Cortex of kidney (tissue), 1 donor: Measurements from ENCODE around the gene ZNF846.
"Not testable (repeated sequence)": the region's sequence is repeated elsewhere in the genome, so short reads cannot be mapped to it uniquely, and the experiment has no call there.

Experiments
- DNase-seq: peaks from one replicate; lab custom pipeline; 2025; lab: John Stamatoyannopoulos, UW

The ZNF846 gene

GRCh38 chr19:9768175-9769112 lies at the start of gene ZNF846:
Gene ZNF846, minus strand, starts transcription at chr19:9768738. Its CDS starts 3,788 bp downstream, at chr19:9764950.
- peak; percentile 48 for DNase-seq

DNA sequence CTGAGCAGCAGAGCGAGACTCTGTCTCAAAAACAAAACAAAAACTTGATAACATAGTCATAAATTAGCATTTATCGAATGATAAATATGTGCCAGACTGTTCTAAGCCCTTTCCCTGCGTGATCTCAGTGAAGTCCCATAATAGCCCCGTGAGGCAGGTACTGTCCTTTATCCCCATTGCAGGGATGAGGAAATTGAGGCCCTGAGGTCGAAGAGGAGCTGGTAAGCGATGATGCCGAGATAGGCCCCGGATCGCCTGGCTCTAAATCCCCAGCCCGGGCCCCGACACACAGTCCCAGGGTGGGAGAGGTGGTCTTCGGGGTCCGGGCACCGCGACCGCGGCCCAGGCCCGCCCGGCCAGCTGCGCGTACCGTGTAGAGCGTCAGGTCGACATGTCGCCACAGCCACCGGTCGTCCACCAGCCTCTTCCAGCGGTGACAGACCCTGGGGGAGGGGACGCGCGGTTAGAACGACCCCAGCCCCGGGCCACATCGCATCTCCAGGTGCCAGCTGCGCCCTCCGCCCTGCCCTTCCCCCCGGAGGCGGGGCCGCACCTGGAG lies 49.7 kb upstream of the ZNF846 start:
- DNase-seq = no peak

DNA sequence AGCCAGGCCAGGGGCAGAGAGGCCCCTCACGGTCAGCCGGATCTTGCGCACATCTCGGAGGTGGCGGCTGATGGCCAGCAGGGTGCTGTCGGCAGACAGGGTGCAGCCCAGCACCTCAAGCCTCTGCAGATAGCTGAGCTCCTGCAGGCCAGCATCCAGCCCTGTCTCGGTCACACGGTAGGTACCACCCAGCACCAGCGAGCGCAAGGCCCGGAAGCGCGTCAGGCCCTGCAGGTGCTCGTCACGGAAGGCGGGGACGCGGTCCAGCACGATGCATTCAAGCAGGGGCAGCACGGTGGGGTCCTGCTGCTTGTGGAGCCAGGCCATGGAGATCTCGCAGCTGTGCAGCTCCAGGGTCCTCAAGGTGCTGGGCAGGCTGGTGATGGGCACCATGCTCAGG lies 42.6 kb upstream of the ZNF846 start:
- DNase-seq = no peak

DNA sequence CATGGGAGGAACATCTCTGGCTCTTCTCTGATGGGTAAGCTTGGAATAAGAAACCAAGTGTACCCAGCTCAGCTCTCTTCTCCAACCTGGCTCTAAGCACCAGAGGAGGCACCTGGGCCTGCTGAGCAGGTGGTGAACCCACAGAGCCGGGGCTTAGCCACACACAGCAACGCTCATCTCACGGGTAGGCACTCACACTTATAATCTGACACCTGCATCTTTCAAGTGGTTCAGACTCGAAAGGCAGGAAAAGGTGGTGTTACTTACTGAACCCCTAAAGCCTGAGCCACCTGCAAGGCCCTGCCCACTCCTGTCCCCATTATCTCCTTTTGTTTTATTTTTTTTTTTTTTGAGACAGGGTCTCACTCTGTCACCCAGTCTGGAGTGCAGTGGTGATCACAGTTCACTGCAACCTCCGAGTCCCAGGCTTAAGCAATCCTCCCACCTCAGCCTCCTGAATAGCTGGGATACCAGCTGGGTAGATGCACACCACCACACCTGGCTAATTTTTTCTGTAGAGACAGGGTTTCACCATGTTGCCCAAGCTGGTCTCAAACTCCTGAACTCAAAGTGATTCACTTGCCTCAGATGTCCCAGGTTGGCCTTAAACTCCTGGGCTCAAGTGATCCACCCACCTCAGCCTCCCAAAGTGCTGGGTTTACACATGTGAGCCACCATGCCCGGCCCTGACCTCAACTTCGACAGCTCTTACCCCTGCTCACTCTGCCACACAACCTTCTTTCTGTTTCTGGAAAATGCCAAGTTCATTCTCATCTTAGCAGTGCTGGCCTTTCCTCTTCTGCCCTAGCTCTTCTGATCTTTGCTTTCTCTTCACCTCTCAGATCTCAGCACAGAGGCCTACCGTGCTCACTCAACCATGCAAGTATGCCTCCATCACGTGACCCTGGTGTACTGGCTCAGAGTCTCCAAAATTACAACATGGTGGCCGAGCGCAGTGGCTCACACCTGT lies 40.6 kb upstream of the ZNF846 start:
- no peak for DNase-seq

DNA sequence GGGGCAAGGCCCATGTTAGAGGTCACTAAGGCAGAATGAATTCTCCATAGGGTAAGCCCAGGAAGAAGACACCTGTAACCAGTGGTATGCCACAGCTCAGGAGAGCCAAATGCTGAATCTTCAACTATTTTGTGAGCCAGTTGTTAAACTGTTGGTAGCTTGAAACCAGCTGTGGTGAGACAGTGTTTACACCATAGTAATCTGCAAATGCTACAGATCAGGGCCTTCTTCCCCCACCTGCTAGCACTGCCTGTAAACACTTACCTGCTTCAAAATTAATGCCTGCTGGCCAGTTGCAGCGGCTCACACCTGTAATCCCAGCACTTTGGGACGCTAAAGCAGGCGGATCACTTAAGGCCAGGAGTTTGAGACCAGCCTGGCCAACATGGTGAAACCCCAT lies 38.3 kb upstream of the ZNF846 start:
- DNase-seq = no peak

- no peak for DNase-seq
These were observed 33.4 kb upstream of the ZNF846 start for GRCh38 chr19:9801976-9802375.

- no peak for DNase-seq
These were observed 30.6 kb upstream of the ZNF846 start for GRCh38 chr19:9799162-9799561.

- DNase-seq = no peak
These were observed 29.3 kb upstream of the ZNF846 start for GRCh38 chr19:9797871-9798270.

GRCh38 chr19:9796113-9796773 lies 27.7 kb upstream of the ZNF846 start:
- no peak for DNase-seq

- DNase-seq = no peak
These were observed 24.6 kb upstream of the ZNF846 start for GRCh38 chr19:9793071-9793591.

GRCh38 chr19:9792206-9793070 lies 23.9 kb upstream of the ZNF846 start:
- peak; percentile 45 for DNase-seq

- no peak for DNase-seq
These were observed 23.1 kb upstream of the ZNF846 start for GRCh38 chr19:9791552-9792205.

DNA sequence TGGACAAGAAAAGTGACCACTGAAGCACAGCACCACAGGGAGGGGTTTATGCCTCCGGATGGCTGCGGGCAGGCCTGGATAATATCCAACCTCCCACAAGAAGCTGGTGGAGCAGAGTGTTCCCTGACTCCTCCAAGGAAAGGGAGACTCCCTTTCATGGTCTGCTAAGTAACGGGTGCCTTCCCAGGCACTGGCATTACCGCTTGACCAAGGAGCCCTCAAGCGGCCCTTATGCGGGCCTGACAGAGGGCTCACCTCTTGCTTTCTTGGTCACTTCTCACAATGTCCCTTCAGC lies 22.5 kb upstream of the ZNF846 start:
- not testable (repeated sequence) for DNase-seq

DNA sequence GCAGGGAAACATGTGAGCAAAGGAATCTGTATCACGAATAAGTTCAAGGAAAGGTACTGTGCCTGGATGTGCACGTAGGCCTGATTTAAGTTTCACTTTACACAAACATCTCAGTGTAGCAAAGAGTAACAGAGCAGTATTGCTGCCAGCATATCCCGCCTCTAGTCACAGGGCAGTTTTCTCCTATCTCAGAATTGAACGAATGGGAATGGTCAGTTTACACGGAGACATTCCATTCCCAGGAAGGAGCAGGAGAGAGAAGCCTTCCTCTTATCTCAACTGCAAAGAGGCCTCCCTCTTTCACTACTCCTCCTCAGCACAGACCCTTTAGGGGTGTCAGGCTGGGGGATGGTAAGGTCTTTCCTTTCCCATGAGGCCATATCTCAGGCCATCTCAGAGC lies 21.0 kb upstream of the ZNF846 start:
- not testable (repeated sequence) for DNase-seq

GRCh38 chr19:9789066-9789465 lies 20.5 kb upstream of the ZNF846 start:
- no peak for DNase-seq

DNA sequence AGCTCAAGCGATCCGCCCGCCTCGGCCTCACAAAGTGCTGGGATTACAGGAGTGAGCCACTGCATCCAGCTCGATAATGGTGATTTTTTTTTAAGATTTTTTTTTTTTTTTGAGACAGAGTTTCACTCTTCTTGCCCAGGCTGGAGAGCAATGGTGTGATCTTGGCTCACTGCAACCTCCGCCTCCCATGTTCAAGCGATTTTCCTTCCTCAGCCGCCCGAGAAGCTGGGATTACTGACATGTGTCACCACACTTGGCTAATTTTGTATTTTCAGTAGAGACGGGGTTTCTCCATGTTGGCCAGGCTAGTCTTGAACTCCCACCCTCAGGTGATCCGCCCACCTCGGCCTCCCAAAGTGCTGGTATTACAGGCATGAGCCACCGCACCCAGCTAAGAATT lies 20.1 kb upstream of the ZNF846 start:
- not testable (repeated sequence) for DNase-seq

GRCh38 chr19:9786819-9787218 lies 18.3 kb upstream of the ZNF846 start:
- DNase-seq = no peak

DNA sequence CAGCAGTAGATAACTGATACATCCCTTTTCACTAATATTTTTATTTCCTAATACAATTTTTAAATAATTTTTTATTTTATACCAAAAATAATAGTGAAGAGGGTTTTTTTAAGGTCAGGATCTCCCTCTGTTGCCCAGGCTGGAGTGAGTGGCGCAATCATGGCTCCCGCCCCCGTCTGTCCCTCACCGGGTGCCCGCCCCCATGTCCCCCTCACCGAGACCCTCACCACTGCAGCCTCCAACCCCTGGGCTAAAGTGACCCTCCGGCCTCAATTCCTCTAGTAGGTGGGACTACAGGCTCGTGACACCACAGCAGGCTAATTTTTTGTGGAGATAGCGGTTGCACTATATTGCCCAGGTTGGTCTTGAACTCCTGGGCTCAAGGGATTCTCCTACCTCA lies 17.8 kb upstream of the ZNF846 start:
- DNase-seq = no peak

DNA sequence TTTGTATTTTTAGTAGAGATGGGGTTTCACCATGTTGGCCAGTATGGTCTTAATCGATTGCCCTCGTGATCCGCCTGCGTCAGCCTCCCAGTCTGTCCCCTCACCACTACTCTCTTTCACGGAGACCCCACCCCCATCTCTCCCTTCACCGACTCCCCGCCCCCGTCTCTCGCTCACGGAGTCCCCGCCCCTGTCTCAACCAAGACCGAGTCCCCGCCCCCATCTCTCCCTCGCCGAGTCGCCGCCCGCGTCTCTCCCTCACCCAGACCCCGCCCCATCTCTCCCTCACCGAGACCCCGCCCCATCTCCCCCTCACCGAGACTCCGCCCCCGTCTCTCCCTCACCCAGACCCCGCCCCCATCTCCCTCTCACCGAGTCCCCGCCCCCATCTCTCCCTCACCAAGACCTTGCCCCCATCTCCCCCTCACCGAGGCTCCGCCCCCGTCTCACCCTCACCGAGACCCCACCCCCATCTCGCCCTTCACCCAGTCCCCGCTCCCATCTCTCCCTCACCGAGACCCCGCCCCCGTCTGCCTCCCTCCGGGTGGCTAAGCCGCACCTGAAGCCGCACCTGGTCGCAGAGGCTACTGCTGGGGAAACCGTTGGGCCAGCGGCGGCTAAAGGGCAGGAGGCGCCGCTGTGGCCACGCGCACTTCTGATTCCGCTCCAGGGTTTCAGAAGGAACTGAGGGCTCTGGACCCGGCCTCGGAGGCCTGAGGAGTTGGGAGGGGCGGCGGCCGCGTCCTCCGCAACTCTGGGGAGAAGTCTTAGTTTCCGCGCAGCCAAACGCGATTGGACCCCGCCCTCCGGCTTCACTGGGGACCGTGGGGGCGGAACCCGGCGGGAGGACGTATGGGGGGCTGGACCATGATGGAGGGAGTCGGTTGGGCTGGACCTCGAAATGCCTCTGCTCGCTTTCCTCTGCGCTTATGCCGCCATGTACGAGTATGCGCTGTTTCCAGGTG lies 17.1 kb upstream of the ZNF846 start:
- peak; percentile 28 for DNase-seq
